GM23338 (cell line): ENCODE data around the gene STX16. TPM values are rescaled to one million over a fixed set of nuclear protein-coding genes. Genes with fewer than 3 reads are reported as not detected.

Source experiments
- ATAC-seq: fragments of 200-7000 bp; cut with Tn5 transposase; 3 replicates; pipeline ENCODE4 v1.9.1; 2020
- DNase-seq: peaks from one replicate; pipeline ENCODE4 v3.0.0-alpha.2; 2015; ENCODE audit warnings: low spot score
- H2AFZ ChIP-seq: fragments of 200-600 bp; sonication (generic); 2 replicates; pipeline ENCODE4 v1.8.0; 2016; ENCODE audit warnings: antibody characterized with exemption, mild to moderate bottlenecking, moderate library complexity
- H3F3A ChIP-seq: fragments of 200-600 bp; sonication (generic); replicated peaks from 2 replicates; pipeline ENCODE4 v1.8.0; 2017; ENCODE audit warnings: antibody characterized with exemption, mixed run types, low read depth
- H3K27ac ChIP-seq: fragments of 200-600 bp; sonication (generic); 2 replicates; pipeline ENCODE4 v1.6.1; 2016; ENCODE audit warnings: low read depth
- H3K27me3 ChIP-seq: fragments of 200-600 bp; sonication (generic); 2 replicates; pipeline ENCODE4 v1.8.0; 2016; ENCODE audit warnings: mild to moderate bottlenecking, mixed run types, moderate library complexity; ENCODE audit not compliant: insufficient read depth
- H3K36me3 ChIP-seq: fragments of 200-600 bp; sonication (generic); 2 replicates; pipeline ENCODE4 v1.8.0; 2016; ENCODE audit warnings: mild to moderate bottlenecking; ENCODE audit not compliant: insufficient read depth
- H3K4me1 ChIP-seq: fragments of 200-600 bp; sonication (generic); 2 replicates; pipeline ENCODE4 v1.8.0; 2016; ENCODE audit warnings: mild to moderate bottlenecking, moderate library complexity; ENCODE audit not compliant: insufficient read depth
- H3K4me2 ChIP-seq: fragments of 200-600 bp; sonication (generic); 2 replicates; pipeline ENCODE4 v1.7.1; 2017; ENCODE audit warnings: mixed run types
- H3K4me3 ChIP-seq: fragments of 200-600 bp; sonication (generic); 2 replicates; pipeline ENCODE4 v1.6.1; 2016; ENCODE audit warnings: mixed run types
- H3K79me2 ChIP-seq: fragments of 200-600 bp; sonication (generic); replicated peaks from 2 replicates; pipeline ENCODE4 v1.8.0; 2017; ENCODE audit warnings: mild to moderate bottlenecking; ENCODE audit not compliant: insufficient read depth
- H3K9me2 ChIP-seq: fragments of 200-600 bp; sonication (generic); 2 replicates; pipeline ENCODE4 v1.8.0; 2017; ENCODE audit not compliant: insufficient read depth
- H4K20me1 ChIP-seq: fragments of 200-600 bp; sonication (generic); replicated peaks from 2 replicates; pipeline ENCODE4 v1.8.0; 2017; ENCODE audit warnings: mild to moderate bottlenecking; ENCODE audit not compliant: insufficient read depth
- H3K27ac Mint-ChIP-seq: 2 replicates; pipeline ENCODE4 v1.8.0; 2020; ENCODE audit warnings: inconsistent platforms, mild to moderate bottlenecking, moderate library complexity, mixed read lengths
- H3K27me3 Mint-ChIP-seq: 3 replicates; pipeline ENCODE4 v1.8.0; 2022; ENCODE audit warnings: low read depth, mild to moderate bottlenecking, moderate library complexity, mixed read lengths, inconsistent platforms; ENCODE audit not compliant: insufficient read depth, poor library complexity
- H3K36me3 Mint-ChIP-seq: 3 replicates; pipeline ENCODE4 v1.8.0; 2021; ENCODE audit warnings: low read depth, mild to moderate bottlenecking, inconsistent platforms, moderate library complexity, mixed read lengths
- H3K4me1 Mint-ChIP-seq: 3 replicates; pipeline ENCODE4 v1.8.0; 2020; ENCODE audit warnings: mild to moderate bottlenecking, inconsistent platforms, mixed read lengths
- H3K4me3 Mint-ChIP-seq: 3 replicates; pipeline ENCODE4 v1.8.0; 2021; ENCODE audit warnings: moderate library complexity, mild to moderate bottlenecking, inconsistent platforms, mixed read lengths
- H3K9me3 Mint-ChIP-seq: 3 replicates; pipeline ENCODE4 v1.8.0; 2020; ENCODE audit warnings: moderate library complexity, mild to moderate bottlenecking, inconsistent platforms, mixed read lengths
- CREB1 ChIP-seq: fragments of 250-450 bp; sonication (Bioruptor Pico); IDR thresholded peaks from 2 replicates; pipeline ENCODE4 v1.5.0; 2020; ENCODE audit warnings: low read depth, mild to moderate bottlenecking, moderate library complexity
- CTCF ChIP-seq, 2 experiments: fragments of 200-600 bp in 1 of 2; sonication (generic) in 1 of 2; conservative IDR thresholded peaks; 2 replicates each; pipeline versions ENCODE4 v1.5.1 to v1.6.1; 2016 to 2017; ENCODE audit warnings: antibody characterized with exemption in 2 of 2, low read depth in 2 of 2, mild to moderate bottlenecking in 2 of 2, moderate library complexity in 1 of 2
- ETS1 ChIP-seq: IDR thresholded peaks from 2 replicates; pipeline ENCODE4 v1.6.1; 2016; ENCODE audit warnings: antibody characterized with exemption
- EZH2 ChIP-seq: fragments of 200-600 bp; sonication (generic); IDR thresholded peaks from one replicate; pipeline ENCODE4 v1.8.0; 2017; ENCODE audit warnings: antibody characterized with exemption, mild to moderate bottlenecking, low read depth; ENCODE audit not compliant: unreplicated experiment
- EZH2phosphoT487 ChIP-seq: fragments of 200-600 bp; sonication (generic); IDR thresholded peaks from one replicate; pipeline ENCODE4 v1.8.1; 2018; ENCODE audit warnings: antibody characterized with exemption; ENCODE audit not compliant: unreplicated experiment
- JUNB ChIP-seq: IDR thresholded peaks from one replicate; pipeline ENCODE4 v1.6.1; 2016; ENCODE audit warnings: antibody characterized with exemption; ENCODE audit not compliant: unreplicated experiment
- POLR2AphosphoS5 ChIP-seq: IDR thresholded peaks from 2 replicates; pipeline ENCODE4 v1.6.1; 2016; ENCODE audit warnings: antibody characterized with exemption, low read depth
- STAT1 ChIP-seq: IDR thresholded peaks from one replicate; pipeline ENCODE4 v1.6.1; 2016; ENCODE audit warnings: antibody characterized with exemption; ENCODE audit not compliant: unreplicated experiment
- ZNF331 ChIP-seq: fragments of 250-450 bp; sonication (Bioruptor Pico); IDR thresholded peaks from 2 replicates; pipeline ENCODE4 v1.5.0; 2020; ENCODE audit warnings: low read depth, mild to moderate bottlenecking, moderate library complexity
- polyA plus RNA-seq: library from polyadenylated mRNA; unstranded; fragments of >200 nt; fragmentation: Nextera tagmentation; extraction: Ambion mirVana; gene quantifications from 2 replicates; pipeline ENCODE4 v1.2.1, GENCODE V29; 2016
- total RNA-seq: library from RNA; depleted of rRNA; stranded (reverse); fragments of >200 nt; shearing (Covaris generic); gene quantifications from 2 replicates; pipeline ENCODE4 v1.2.3, GENCODE V29; 2014
- TF ChIP-seq, protein P1 (sequence below): IDR thresholded peaks from one replicate; pipeline ENCODE4 v1.6.1; 2018; ENCODE audit warnings: antibody characterized with exemption; ENCODE audit not compliant: unreplicated experiment

Gene STX16
- total and polyA plus RNA-seq, 2 experiments from 2014 or later, result 31.2 to 70.5 TPM

DNA sequence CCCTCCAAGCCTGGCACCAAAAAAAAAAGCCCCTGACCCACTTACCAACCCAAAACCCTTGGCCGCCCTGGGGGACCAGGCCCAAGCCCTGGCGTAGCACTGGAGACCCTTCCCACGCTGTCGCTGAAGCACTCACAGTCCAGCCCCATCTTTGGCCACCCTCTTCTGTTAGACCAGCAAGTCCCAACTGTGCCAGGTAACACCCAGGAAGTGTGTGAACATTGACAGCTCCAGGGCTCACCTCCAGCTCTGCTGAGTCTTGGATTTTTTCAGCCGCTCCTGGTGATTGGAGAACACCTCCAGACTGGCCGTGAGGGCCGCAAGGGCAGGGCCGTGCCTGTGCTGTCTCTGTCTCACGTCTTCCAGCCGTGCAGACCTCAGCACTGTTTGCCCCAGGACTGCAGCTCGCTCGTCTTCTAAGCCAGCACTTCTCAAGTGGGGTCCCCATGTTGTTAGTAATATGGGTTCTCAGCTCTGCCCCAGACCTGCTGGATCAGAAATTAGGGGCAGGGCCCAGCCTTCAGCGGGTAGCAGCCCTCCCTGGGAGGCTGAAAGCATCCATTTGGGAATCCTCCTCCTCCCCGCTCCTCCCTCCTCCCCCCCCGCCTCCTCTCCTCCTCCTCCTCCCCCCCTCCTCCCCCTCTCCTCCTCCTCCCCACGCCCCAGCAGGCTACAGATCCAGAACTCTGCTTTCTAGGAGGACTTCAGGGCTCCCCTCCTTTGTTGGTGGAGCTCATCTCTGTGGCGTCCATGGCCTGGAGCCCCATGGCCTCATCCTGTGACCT lies 59.6 kb downstream of the STX16 start:
- peaks cover 12% of the 10 kb centered on the region for H3K36me3 Mint-ChIP-seq
- H3K27me3 Mint-ChIP-seq, result peaks cover 9% of the 10 kb centered on the region
- Histone ChIP-seq H3K4me1 (no peaks in the 10 kb centered on the region), H4K20me1 (no peaks in the 10 kb centered on the region), H2AFZ (no peak overlapping the region), H3K79me2 (no peaks in the 10 kb centered on the region), H3K27me3 (no peaks in the 10 kb centered on the region), H3K36me3 (no peaks in the 10 kb centered on the region), H3K4me2 (no peak overlapping the region), H3K27ac (no peak overlapping the region), H3K4me3 (no peak overlapping the region), H3K9me2 (no peaks in the 10 kb centered on the region), H3F3A (no peaks in the 10 kb centered on the region)
- TF ChIP-seq ETS1 (no peak), EZH2 (no peak), STAT1 (no peak), JUNB (no peak), CREB1 (CRISPR knock-in tag) (no peak)
- no peak for DNase-seq
- ATAC-seq, result no peak
- H3K27ac Mint-ChIP-seq, result no peak overlapping the region
- peaks cover 5% of the 10 kb centered on the region; the same call in 1 of the 3 replicates for H3K4me1 Mint-ChIP-seq
- H3K9me3 Mint-ChIP-seq, result no peaks in the 10 kb centered on the region
- H3K4me3 Mint-ChIP-seq, result no peak overlapping the region

DNA sequence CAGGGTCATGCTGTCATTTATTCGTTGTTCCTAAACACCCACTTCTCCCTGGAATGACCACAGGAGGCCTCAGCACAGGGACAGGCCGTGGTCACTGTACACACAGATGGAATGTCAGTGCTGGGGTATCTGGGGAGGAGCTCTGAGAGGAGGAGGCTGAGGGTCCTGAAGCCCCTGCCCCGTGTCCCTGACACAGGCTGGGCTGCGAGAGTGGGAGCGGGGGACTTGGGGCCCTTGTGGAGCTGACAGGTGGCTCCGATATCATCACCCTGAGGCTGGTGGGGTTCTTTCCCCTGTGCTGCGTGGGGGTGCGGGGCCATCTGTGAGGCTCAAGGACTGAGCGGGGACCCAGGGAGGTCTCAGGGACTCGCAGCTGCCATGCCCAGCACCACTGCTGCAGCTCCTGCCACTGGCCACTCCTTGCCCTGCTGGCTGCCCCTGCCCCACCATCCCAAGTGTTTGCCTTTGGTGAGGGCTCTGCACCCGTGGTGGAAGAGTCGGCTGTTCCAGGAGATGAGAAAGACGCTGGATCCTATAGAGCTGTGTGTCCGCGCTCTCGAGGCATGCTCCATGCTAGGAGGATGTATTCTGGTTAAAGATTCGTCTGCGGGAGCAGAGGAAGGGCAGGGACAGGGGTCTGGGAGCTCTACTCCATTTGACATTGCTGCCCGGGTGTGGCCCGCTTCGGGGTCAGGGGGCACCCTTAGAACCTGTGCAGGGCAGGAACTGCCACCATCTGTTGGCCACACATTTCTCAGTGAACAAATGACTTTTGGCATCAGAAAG lies 60.4 kb downstream of the STX16 start:
- Histone ChIP-seq H3K4me3 (no peak overlapping the region), H3K79me2 (no peaks in the 10 kb centered on the region), H2AFZ (no peak overlapping the region), H3K27me3 (no peaks in the 10 kb centered on the region), H3K4me2 (no peak overlapping the region), H3K4me1 (no peaks in the 10 kb centered on the region), H3K9me2 (no peaks in the 10 kb centered on the region), H4K20me1 (no peaks in the 10 kb centered on the region; the same call in 1 of the 2 replicates), H3K36me3 (no peaks in the 10 kb centered on the region), H3F3A (no peaks in the 10 kb centered on the region), H3K27ac (no peak overlapping the region)
- Mint-ChIP-seq H3K4me1 (peaks cover 6% of the 10 kb centered on the region; the same call in 1 of the 3 replicates), H3K27me3 (peaks cover 10% of the 10 kb centered on the region), H3K27ac (no peak overlapping the region), H3K9me3 (no peaks in the 10 kb centered on the region), H3K4me3 (no peak overlapping the region), H3K36me3 (peaks cover 6% of the 10 kb centered on the region; the same call in 2 of the 3 replicates)
- DNase-seq (no peak), ATAC-seq (no peak)
- no peak for TF ChIP-seq EZH2

DNA sequence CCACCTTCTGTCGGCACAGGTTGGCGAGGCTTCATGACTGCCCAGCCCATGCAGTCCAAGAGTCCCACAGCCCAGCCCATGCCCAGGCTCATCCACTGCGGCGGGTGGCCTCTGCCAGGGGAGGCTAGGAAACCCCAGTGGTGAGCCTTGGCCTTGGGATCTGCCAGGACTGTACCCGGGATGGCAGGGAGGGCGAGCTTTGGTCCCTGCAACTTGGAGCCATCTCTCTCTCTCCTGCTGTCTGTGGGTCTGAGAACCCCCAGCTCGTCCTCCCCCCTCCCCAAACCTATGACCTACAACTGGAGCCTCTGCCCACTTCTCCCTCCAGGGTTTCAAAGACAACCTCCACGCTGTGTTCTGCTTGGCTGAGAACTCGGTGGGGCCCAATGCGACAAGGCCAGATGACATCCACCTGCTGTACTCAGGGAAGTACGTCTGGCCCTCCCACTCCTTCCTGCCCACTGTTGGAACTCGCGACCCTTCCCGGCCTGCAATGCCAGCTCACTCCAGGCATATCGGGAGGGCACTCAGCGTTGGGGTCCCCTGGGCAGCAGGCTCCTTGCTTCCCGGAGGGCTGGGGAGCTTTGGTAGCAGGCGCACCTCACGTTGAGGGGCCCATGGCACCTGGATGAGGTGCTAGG lies 61.2 kb downstream of the STX16 start:
- no peak overlapping the region for H3K27ac Mint-ChIP-seq
- ATAC-seq, result no peak
- TF ChIP-seq CTCF (conservative IDR thresholded peaks at IDR 0.05; ENCODE audit: low read depth in 2 of 2), result no peak
- TF ChIP-seq CREB1 (CRISPR knock-in tag), result no peak
- no peak for TF ChIP-seq EZH2phosphoT487
- TF ChIP-seq, protein P1, sequence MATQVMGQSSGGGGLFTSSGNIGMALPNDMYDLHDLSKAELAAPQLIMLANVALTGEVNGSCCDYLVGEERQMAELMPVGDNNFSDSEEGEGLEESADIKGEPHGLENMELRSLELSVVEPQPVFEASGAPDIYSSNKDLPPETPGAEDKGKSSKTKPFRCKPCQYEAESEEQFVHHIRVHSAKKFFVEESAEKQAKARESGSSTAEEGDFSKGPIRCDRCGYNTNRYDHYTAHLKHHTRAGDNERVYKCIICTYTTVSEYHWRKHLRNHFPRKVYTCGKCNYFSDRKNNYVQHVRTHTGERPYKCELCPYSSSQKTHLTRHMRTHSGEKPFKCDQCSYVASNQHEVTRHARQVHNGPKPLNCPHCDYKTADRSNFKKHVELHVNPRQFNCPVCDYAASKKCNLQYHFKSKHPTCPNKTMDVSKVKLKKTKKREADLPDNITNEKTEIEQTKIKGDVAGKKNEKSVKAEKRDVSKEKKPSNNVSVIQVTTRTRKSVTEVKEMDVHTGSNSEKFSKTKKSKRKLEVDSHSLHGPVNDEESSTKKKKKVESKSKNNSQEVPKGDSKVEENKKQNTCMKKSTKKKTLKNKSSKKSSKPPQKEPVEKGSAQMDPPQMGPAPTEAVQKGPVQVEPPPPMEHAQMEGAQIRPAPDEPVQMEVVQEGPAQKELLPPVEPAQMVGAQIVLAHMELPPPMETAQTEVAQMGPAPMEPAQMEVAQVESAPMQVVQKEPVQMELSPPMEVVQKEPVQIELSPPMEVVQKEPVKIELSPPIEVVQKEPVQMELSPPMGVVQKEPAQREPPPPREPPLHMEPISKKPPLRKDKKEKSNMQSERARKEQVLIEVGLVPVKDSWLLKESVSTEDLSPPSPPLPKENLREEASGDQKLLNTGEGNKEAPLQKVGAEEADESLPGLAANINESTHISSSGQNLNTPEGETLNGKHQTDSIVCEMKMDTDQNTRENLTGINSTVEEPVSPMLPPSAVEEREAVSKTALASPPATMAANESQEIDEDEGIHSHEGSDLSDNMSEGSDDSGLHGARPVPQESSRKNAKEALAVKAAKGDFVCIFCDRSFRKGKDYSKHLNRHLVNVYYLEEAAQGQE, result no peak
- no peak for TF ChIP-seq JUNB
- no peak for TF ChIP-seq ZNF331 (CRISPR knock-in tag)
- TF ChIP-seq POLR2AphosphoS5, result no peak

More for the DNA sequence above, 61.2 kb downstream of the STX16 start:
- Histone ChIP-seq H3K79me2 (no peaks in the 10 kb centered on the region), H3K4me3 (no peak overlapping the region), H3K36me3 (no peaks in the 10 kb centered on the region), H3K4me2 (no peak overlapping the region), H3F3A (no peaks in the 10 kb centered on the region), H2AFZ (no peak overlapping the region), H3K9me2 (no peaks in the 10 kb centered on the region), H3K27me3 (no peaks in the 10 kb centered on the region), H3K27ac (no peak overlapping the region), H3K4me1 (no peaks in the 10 kb centered on the region), H4K20me1 (no peaks in the 10 kb centered on the region; the same call in 1 of the 2 replicates)
- H3K9me3 Mint-ChIP-seq, result no peaks in the 10 kb centered on the region
- no peak overlapping the region for H3K4me3 Mint-ChIP-seq
- peaks cover 6% of the 10 kb centered on the region; the same call in 1 of the 3 replicates for H3K4me1 Mint-ChIP-seq
- DNase-seq, result no peak
- peaks cover 6% of the 10 kb centered on the region; the same call in 2 of the 3 replicates for H3K36me3 Mint-ChIP-seq
- H3K27me3 Mint-ChIP-seq, result peaks cover 10% of the 10 kb centered on the region
